ENCODE measurements around the gene ZMYND8.

ZMYND8 gene

GRCh38 chr20:47353692-47354463 is 2.6 kb downstream of the ZMYND8 start:
- peak; percentile 68 for DNase-seq (ENCODE audit: low spot score)

GRCh38 chr20:47353239-47353691 is 3.2 kb downstream of the ZMYND8 start:
- DNase-seq (ENCODE audit: low spot score), result peak; percentile 44

- peak; percentile 82 for DNase-seq (ENCODE audit: low spot score)
These were observed 3.9 kb downstream of the ZMYND8 start for GRCh38 chr20:47352332-47353238.

GRCh38 chr20:47351643-47352331 is 4.7 kb downstream of the ZMYND8 start:
- DNase-seq (ENCODE audit: low spot score), result peak; percentile 77

GRCh38 chr20:47350691-47351545 is 5.6 kb downstream of the ZMYND8 start:
- DNase-seq (ENCODE audit: low spot score), result peak; percentile 57

- DNase-seq (ENCODE audit: low spot score), result no peak
These were observed 6.3 kb downstream of the ZMYND8 start for GRCh38 chr20:47350181-47350550.

- peak; percentile 53 for DNase-seq (ENCODE audit: low spot score)
These were observed 6.9 kb downstream of the ZMYND8 start for GRCh38 chr20:47349365-47350180.

- DNase-seq (ENCODE audit: low spot score), result peak; percentile 76
These were observed 7.9 kb downstream of the ZMYND8 start for GRCh38 chr20:47348539-47349142.

- DNase-seq (ENCODE audit: low spot score), result peak; percentile 47
These were observed 8.7 kb downstream of the ZMYND8 start for GRCh38 chr20:47347661-47348435.

- no peak for DNase-seq (ENCODE audit: low spot score)
These were observed 10.3 kb downstream of the ZMYND8 start for GRCh38 chr20:47346172-47346571.

GRCh38 chr20:47345214-47345613 is 11.3 kb downstream of the ZMYND8 start:
- DNase-seq (ENCODE audit: low spot score), result no peak

GRCh38 chr20:47343007-47343472 is 13.5 kb downstream of the ZMYND8 start:
- no peak for DNase-seq (ENCODE audit: low spot score)

- no peak for DNase-seq (ENCODE audit: low spot score)
These were observed 18.3 kb downstream of the ZMYND8 start for GRCh38 chr20:47338131-47338628.

- DNase-seq (ENCODE audit: low spot score), result no peak
These were observed 19.1 kb downstream of the ZMYND8 start for GRCh38 chr20:47337413-47337812.

GRCh38 chr20:47336129-47336754 is 20.3 kb downstream of the ZMYND8 start:
- peak; percentile 79 for DNase-seq (ENCODE audit: low spot score)

GRCh38 chr20:47335251-47336128 is 21.0 kb downstream of the ZMYND8 start:
- DNase-seq (ENCODE audit: low spot score), result peak; percentile 71

GRCh38 chr20:47334022-47334551 is 22.4 kb downstream of the ZMYND8 start:
- DNase-seq (ENCODE audit: low spot score), result peak; percentile 25

Data from cerebellar cortex (tissue), 1 donor.